Measurements from ENCODE around the gene RPL28.

RPL28 gene

DNA sequence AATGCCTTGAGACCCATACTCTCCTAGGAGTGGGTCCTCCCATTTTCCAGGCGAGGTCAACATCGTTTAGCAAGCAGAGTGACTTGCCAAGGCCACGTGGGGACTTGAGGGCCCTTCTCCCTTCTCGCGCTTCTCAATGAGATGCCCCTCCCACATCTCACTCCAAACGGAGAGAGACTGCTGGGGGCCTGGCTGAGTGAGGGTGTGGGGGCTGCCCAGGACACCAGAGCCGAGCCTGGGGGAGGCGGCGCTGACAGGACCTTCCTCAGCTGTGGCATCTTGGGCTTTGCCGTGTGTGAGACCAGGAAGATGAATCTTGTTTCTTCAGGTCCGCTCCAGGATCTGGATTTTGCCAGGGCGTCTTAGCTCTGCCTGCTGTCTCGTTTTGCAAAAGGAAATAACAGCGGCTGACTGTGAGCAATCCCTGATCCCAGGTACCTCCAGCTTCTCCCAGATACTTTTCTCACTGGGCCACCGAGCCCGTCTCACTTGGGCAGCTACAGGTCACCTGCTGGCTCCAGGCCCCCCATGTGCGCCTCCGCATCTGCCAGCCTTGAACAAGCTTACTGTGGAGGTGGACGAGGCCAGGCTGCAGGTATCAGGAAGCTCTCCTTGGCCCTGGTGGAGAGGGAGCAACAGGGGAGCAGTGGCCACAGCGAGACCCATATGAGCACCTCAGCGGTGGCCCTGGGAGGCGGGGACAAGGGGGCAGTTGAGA lies 37.3 kb upstream of the RPL28 start:
- no peaks in the 10 kb centered on the region for H3K4me1 ChIP-seq (ENCODE audit: low read length)
- no peak overlapping the region for H3K9ac ChIP-seq (ENCODE audit: low read length)
- no peak overlapping the region for H2AFZ ChIP-seq (ENCODE audit: low read depth, low read length)
- no peaks in the 10 kb centered on the region for H3K27me3 ChIP-seq (ENCODE audit: low read depth, low read length)
- no peaks in the 10 kb centered on the region for H3K79me2 ChIP-seq (ENCODE audit: low read length)
- no peak overlapping the region for H3K27ac ChIP-seq (ENCODE audit: low read length)
- no peaks in the 10 kb centered on the region for H3K9me3 ChIP-seq (ENCODE audit: insufficient read depth, low read length)
- no peak overlapping the region for H3K4me2 ChIP-seq (ENCODE audit: low read length)
- peaks cover 3% of the 10 kb centered on the region for H3K36me3 ChIP-seq (replicated peaks; ENCODE audit: low read depth, low read length)
- TF ChIP-seq, protein P1, sequence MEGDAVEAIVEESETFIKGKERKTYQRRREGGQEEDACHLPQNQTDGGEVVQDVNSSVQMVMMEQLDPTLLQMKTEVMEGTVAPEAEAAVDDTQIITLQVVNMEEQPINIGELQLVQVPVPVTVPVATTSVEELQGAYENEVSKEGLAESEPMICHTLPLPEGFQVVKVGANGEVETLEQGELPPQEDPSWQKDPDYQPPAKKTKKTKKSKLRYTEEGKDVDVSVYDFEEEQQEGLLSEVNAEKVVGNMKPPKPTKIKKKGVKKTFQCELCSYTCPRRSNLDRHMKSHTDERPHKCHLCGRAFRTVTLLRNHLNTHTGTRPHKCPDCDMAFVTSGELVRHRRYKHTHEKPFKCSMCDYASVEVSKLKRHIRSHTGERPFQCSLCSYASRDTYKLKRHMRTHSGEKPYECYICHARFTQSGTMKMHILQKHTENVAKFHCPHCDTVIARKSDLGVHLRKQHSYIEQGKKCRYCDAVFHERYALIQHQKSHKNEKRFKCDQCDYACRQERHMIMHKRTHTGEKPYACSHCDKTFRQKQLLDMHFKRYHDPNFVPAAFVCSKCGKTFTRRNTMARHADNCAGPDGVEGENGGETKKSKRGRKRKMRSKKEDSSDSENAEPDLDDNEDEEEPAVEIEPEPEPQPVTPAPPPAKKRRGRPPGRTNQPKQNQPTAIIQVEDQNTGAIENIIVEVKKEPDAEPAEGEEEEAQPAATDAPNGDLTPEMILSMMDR (IDR thresholded peaks at IDR 0.05; ENCODE audit: low read depth, low read length) = no peak
- no peak for TF ChIP-seq EZH2phosphoT487 (IDR thresholded peaks at IDR 0.05; ENCODE audit: low read depth)
- H3K4me3 ChIP-seq (ENCODE audit: low read length) = no peak overlapping the region
- 0 out of 2 replicates have a peak, but pooled peaks cover 2% of the 10 kb centered on the region for H4K20me1 ChIP-seq (ENCODE audit: insufficient read depth, low read length)

DNA sequence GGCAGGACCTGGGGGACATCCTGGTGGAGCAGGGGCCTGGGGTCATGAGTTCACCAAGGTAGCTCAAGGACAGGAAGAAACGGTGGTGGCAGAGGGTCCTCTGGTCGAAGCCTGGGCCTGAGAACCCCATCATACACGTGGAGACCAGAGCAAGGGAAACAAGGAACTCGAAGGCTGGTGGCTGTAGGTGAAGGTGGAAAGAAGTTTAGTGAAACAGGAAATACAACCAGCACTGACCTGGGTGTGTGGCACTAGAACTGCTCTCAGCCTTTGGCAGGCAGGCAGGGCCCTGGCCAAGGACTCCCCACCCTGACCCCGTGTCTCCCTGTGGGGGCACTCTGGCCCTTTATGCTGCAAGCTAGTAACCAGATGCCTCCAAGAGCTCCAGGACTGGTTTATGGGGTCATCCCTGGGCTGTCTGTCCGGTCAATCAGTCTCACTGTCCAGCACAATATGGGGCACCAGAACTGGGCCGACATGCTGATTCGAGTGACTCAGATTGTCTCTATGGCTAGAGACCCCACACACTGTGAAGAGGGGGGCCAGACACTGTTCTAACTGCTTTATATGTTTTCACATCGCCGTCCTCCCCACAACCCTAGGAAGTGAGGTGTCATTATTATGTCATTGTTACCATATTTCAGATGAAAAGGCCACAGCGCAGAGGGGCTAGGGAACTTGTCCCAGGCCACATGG lies 35.0 kb upstream of the RPL28 start:
- no peaks in the 10 kb centered on the region for H3K36me3 ChIP-seq (replicated peaks; ENCODE audit: low read depth, low read length)
- no peaks in the 10 kb centered on the region for H3K4me1 ChIP-seq (ENCODE audit: low read length)
- H4K20me1 ChIP-seq (ENCODE audit: insufficient read depth, low read length) = 0 out of 2 replicates have a peak, but pooled peaks cover 2% of the 10 kb centered on the region
- H3K4me2 ChIP-seq (ENCODE audit: low read length) = no peak overlapping the region
- H3K9me3 ChIP-seq (ENCODE audit: insufficient read depth, low read length) = no peaks in the 10 kb centered on the region
- H3K27me3 ChIP-seq (ENCODE audit: low read depth, low read length) = no peaks in the 10 kb centered on the region; the same call in 1 of the 2 replicates
- TF ChIP-seq EZH2phosphoT487 (IDR thresholded peaks at IDR 0.05; ENCODE audit: low read depth) = no peak
- TF ChIP-seq, protein P1 (IDR thresholded peaks at IDR 0.05; ENCODE audit: low read depth, low read length) = no peak
- H3K4me3 ChIP-seq (ENCODE audit: low read length) = no peak overlapping the region
- H2AFZ ChIP-seq (ENCODE audit: low read depth, low read length) = no peak overlapping the region
- H3K27ac ChIP-seq (ENCODE audit: low read length) = no peak overlapping the region
- H3K9ac ChIP-seq (ENCODE audit: low read length) = no peak overlapping the region
- no peaks in the 10 kb centered on the region for H3K79me2 ChIP-seq (ENCODE audit: low read length)

DNA sequence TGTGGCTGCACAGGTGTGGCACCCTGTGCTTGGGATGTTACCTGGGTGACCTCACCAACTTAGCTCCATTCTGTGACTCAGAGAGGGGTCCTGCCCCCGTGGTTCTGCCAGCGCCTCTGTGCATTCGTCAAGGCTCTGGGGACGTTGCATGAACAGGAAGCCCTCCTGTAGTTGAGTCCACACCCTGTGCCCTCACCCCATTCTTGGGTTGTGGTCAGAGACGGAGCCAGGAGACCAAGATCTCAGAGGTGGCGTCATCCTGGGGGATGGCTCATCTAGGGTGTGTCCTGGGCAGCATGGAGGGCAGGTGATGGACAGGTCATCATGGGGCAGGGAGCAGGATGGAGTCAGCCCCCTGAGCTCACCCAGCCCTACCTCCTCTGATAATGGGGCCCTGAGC lies 33.7 kb upstream of the RPL28 start:
- H3K4me3 ChIP-seq (ENCODE audit: low read length) = no peak overlapping the region
- TF ChIP-seq, protein P1 (IDR thresholded peaks at IDR 0.05; ENCODE audit: low read depth, low read length) = no peak
- TF ChIP-seq EZH2phosphoT487 (IDR thresholded peaks at IDR 0.05; ENCODE audit: low read depth) = no peak
- no peaks in the 10 kb centered on the region for H3K36me3 ChIP-seq (replicated peaks; ENCODE audit: low read depth, low read length)
- H3K27me3 ChIP-seq (ENCODE audit: low read depth, low read length) = peaks cover 2% of the 10 kb centered on the region; the same call in 1 of the 2 replicates
- no peaks in the 10 kb centered on the region for H3K79me2 ChIP-seq (ENCODE audit: low read length)
- H4K20me1 ChIP-seq (ENCODE audit: insufficient read depth, low read length) = 0 out of 2 replicates have a peak, but pooled peaks cover 2% of the 10 kb centered on the region
- no peak overlapping the region for H3K9ac ChIP-seq (ENCODE audit: low read length)
- no peaks in the 10 kb centered on the region for H3K9me3 ChIP-seq (ENCODE audit: insufficient read depth, low read length)
- H3K4me2 ChIP-seq (ENCODE audit: low read length) = no peak overlapping the region
- H3K4me1 ChIP-seq (ENCODE audit: low read length) = no peaks in the 10 kb centered on the region
- no peak overlapping the region for H2AFZ ChIP-seq (ENCODE audit: low read depth, low read length)
- no peak overlapping the region for H3K27ac ChIP-seq (ENCODE audit: low read length)

DNA sequence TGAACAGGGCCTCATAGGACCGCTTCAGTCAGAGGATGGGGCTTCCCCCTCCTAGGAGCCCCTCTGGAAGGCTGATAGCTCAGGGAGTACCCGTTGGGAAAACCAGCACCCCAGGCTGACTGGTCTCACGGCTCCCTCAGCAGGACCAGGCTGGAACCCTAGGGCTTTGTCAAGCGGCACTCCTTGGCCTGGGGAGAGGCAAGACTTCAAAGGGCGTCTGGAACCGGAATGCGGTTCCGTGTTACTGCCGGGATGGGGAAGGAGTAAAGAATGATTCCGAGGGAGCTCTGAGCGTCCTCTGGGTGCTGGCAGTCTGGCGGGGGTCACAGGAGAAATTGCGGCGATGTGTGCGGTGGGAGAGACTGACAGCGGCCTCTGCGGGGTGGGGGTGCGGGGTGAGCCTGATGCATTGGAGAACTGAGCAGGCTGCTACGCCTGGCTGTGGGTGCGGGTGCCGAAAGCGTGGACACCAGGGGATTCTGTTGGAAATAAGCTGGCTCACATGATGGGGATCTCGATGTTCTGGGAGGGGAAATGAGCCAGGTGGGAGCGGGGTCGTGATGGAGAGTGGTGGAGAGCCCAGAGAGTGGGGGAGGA lies 33.1 kb upstream of the RPL28 start:
- Histone ChIP-seq H3K9ac (ENCODE audit: low read length) (no peak overlapping the region), H2AFZ (ENCODE audit: low read depth, low read length) (no peak overlapping the region), H3K79me2 (ENCODE audit: low read length) (no peaks in the 10 kb centered on the region), H3K27me3 (ENCODE audit: low read depth, low read length) (peaks cover 5% of the 10 kb centered on the region; the same call in 1 of the 2 replicates), H3K4me1 (ENCODE audit: low read length) (no peaks in the 10 kb centered on the region), H4K20me1 (ENCODE audit: insufficient read depth, low read length) (0 out of 2 replicates have a peak, but pooled peaks cover 2% of the 10 kb centered on the region), H3K4me3 (ENCODE audit: low read length) (no peak overlapping the region), H3K4me2 (ENCODE audit: low read length) (no peak overlapping the region), H3K36me3 (replicated peaks; ENCODE audit: low read depth, low read length) (no peaks in the 10 kb centered on the region), H3K9me3 (ENCODE audit: insufficient read depth, low read length) (no peaks in the 10 kb centered on the region), H3K27ac (ENCODE audit: low read length) (no peak overlapping the region)
- TF ChIP-seq, protein P1 (IDR thresholded peaks at IDR 0.05; ENCODE audit: low read depth, low read length) = no peak
- no peak for TF ChIP-seq EZH2phosphoT487 (IDR thresholded peaks at IDR 0.05; ENCODE audit: low read depth)
